CD8-positive, alpha-beta memory T cell (primary cell): ENCODE measurements around the gene HOXD11. TPM values are rescaled to one million over a fixed set of nuclear protein-coding genes. Genes with fewer than 3 reads are reported as not detected.

Source experiments
- CTCF ChIA-PET: fragments of 350-600 bp; sonication (Branson Sonifier 250); formaldehyde crosslinking; loops from one replicate; lab custom pipeline; 2021; ENCODE audit warnings: antibody characterized with exemption; lab: Charles Lee
- POLR2A ChIA-PET: fragments of 350-600 bp; sonication (Branson Sonifier 250); formaldehyde crosslinking; loops from one replicate; lab custom pipeline; 2021; ENCODE audit warnings: antibody characterized with exemption; lab: Charles Lee
- DNase-seq, 5 donors: peaks; one replicate each; pipeline versions ENCODE4 v3.0.0 to v3.0.0-alpha.2; 2020 to 2022; ENCODE audit warnings: mixed read lengths in 1 of 5
- H3K27ac ChIP-seq: one replicate; pipeline ENCODE4 v1.7.0; 2013; ENCODE audit warnings: low read depth, mild to moderate bottlenecking, low read length, moderate library complexity
- H3K27me3 ChIP-seq: 2 replicates; pipeline ENCODE4 v1.7.0; 2013; ENCODE audit warnings: low read length, mild to moderate bottlenecking; ENCODE audit not compliant: insufficient read depth, poor library complexity, severe bottlenecking
- H3K36me3 ChIP-seq: 2 replicates; pipeline ENCODE4 v1.7.0; 2013; ENCODE audit warnings: mild to moderate bottlenecking, low read length, moderate library complexity; ENCODE audit not compliant: insufficient read depth
- H3K4me1 ChIP-seq: 2 replicates; pipeline ENCODE4 v1.7.0; 2013; ENCODE audit warnings: mild to moderate bottlenecking, low read length, moderate library complexity; ENCODE audit not compliant: insufficient read depth
- H3K4me3 ChIP-seq: 2 replicates; pipeline ENCODE4 v1.7.0; 2013; ENCODE audit warnings: mild to moderate bottlenecking, low read length
- H3K9me3 ChIP-seq: 2 replicates; pipeline ENCODE4 v1.7.0; 2013; ENCODE audit warnings: mild to moderate bottlenecking, low read length
- H3K27ac Mint-ChIP-seq, 8 donors: one replicate each; pipeline ENCODE4 v1.8.0; 2020 to 2021; ENCODE audit warnings: mixed read lengths in 8 of 8, mild to moderate bottlenecking in 6 of 8, inconsistent platforms in 3 of 8, moderate library complexity in 3 of 8
- H3K27me3 Mint-ChIP-seq, 2 donors: one replicate each; pipeline ENCODE4 v1.8.0; 2020 to 2021; ENCODE audit warnings: mixed read lengths in 2 of 2, mild to moderate bottlenecking in 1 of 2, moderate library complexity in 1 of 2
- H3K36me3 Mint-ChIP-seq, 3 donors: one replicate each; pipeline ENCODE4 v1.8.0; 2020 to 2021; ENCODE audit warnings: mixed read lengths in 3 of 3, inconsistent platforms in 1 of 3, mild to moderate bottlenecking in 1 of 3
- H3K4me1 Mint-ChIP-seq, 3 donors: one replicate each; pipeline ENCODE4 v1.8.0; 2020 to 2021; ENCODE audit warnings: mixed read lengths in 3 of 3, inconsistent platforms in 1 of 3, mild to moderate bottlenecking in 1 of 3
- H3K4me3 Mint-ChIP-seq, 7 donors: one replicate each; pipeline ENCODE4 v1.8.0; 2020 to 2021; ENCODE audit warnings: mixed read lengths in 7 of 7, mild to moderate bottlenecking in 6 of 7, moderate library complexity in 4 of 7, inconsistent platforms in 2 of 7
- H3K9me3 Mint-ChIP-seq, 5 donors: one replicate each; pipeline ENCODE4 v1.8.0; 2020 to 2022; ENCODE audit warnings: mixed read lengths in 5 of 5, mild to moderate bottlenecking in 3 of 5, moderate library complexity in 2 of 5, inconsistent platforms in 1 of 5
- polyA plus RNA-seq: library from polyadenylated mRNA; unstranded; fragments of 300-500 nt; fragmentation: Illumina TruSeq; gene quantifications from one replicate; pipeline ENCODE4 v1.2.3, GENCODE V29; 2021
- total RNA-seq, 2 experiments: library from RNA; stranded (reverse); gene quantifications; one replicate each; pipeline ENCODE4 v1.2.3, GENCODE V29; 2021

HOXD11 gene
- total RNA-seq (not detected), polyA plus RNA-seq (not detected)

- DNase-seq, result no peak
- Histone ChIP-seq H3K27me3 (peaks cover 78% of the 10 kb centered on the region), H3K9me3 (no peaks in the 10 kb centered on the region), H3K27ac (no peak within 1 kb of the TSS), H3K4me3 (no peak within 1 kb of the TSS), H3K4me1 (no peaks in the 10 kb centered on the region), H3K36me3 (no peaks in the 10 kb centered on the region)
- peaks cover 0 to 30% (median 8%) of the 10 kb centered on the region in 5 donors for H3K9me3 Mint-ChIP-seq
- H3K4me1 Mint-ChIP-seq, result peaks cover 18 to 31% (median 25%) of the 10 kb centered on the region in 3 donors
- POLR2A ChIA-PET, result no interaction called here
- H3K36me3 Mint-ChIP-seq, result no peaks in the 10 kb centered on the region
- H3K27me3 Mint-ChIP-seq, result peaks cover 82 to 89% of the 10 kb centered on the region in 2 donors
- peak within 1 kb of the TSS in 4 of 8 donors; percentile 70 to 89 (median 81) for H3K27ac Mint-ChIP-seq
- CTCF ChIA-PET, result no interaction called here
- peak within 1 kb of the TSS; percentile 32 to 78 (median 58) for H3K4me3 Mint-ChIP-seq
Observed at GRCh38 chr2:176106581-176107539, at the start of gene HOXD11. TSS of gene HOXD11 (plus strand) at chr2:176107280. CDS start at chr2:176107356, 76 bp downstream.

DNA sequence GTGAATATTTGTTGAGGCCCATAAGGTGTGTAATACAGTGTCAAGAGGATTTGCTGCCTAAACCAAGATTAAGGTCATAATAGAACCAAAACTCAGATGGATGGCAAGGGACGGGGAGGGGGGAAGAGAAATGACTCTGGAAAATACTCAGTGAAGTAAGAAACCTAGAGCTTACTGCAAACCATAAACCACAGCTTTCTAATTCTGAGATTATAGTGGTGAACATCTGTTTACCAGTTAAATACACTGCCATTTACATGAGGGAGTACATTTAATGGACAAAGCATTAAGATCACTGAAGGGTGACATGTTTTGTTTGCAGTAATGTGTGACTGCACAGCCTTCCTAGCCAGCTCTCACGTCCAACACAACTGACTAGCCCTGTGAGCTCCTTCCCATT lies 43.1 kb upstream of the HOXD11 start:
- Histone ChIP-seq H3K4me3 (no peak overlapping the region), H3K36me3 (no peaks in the 10 kb centered on the region), H3K9me3 (no peaks in the 10 kb centered on the region), H3K4me1 (no peaks in the 10 kb centered on the region), H3K27ac (no peak overlapping the region), H3K27me3 (peaks cover 23% of the 10 kb centered on the region)
- CTCF ChIA-PET, result no interaction called here
- peaks cover 41 to 72% of the 10 kb centered on the region in 2 donors for H3K27me3 Mint-ChIP-seq
- POLR2A ChIA-PET, result no interaction called here
- no peak overlapping the region for H3K27ac Mint-ChIP-seq
- no peak overlapping the region for H3K4me3 Mint-ChIP-seq
- H3K9me3 Mint-ChIP-seq, result peaks cover 0 to 2% (median 0%) of the 10 kb centered on the region in 5 donors
- peaks cover 0 to 17% (median 5%) of the 10 kb centered on the region in 3 donors for H3K4me1 Mint-ChIP-seq
- H3K36me3 Mint-ChIP-seq, result no peaks in the 10 kb centered on the region
- DNase-seq, result no peak

DNA sequence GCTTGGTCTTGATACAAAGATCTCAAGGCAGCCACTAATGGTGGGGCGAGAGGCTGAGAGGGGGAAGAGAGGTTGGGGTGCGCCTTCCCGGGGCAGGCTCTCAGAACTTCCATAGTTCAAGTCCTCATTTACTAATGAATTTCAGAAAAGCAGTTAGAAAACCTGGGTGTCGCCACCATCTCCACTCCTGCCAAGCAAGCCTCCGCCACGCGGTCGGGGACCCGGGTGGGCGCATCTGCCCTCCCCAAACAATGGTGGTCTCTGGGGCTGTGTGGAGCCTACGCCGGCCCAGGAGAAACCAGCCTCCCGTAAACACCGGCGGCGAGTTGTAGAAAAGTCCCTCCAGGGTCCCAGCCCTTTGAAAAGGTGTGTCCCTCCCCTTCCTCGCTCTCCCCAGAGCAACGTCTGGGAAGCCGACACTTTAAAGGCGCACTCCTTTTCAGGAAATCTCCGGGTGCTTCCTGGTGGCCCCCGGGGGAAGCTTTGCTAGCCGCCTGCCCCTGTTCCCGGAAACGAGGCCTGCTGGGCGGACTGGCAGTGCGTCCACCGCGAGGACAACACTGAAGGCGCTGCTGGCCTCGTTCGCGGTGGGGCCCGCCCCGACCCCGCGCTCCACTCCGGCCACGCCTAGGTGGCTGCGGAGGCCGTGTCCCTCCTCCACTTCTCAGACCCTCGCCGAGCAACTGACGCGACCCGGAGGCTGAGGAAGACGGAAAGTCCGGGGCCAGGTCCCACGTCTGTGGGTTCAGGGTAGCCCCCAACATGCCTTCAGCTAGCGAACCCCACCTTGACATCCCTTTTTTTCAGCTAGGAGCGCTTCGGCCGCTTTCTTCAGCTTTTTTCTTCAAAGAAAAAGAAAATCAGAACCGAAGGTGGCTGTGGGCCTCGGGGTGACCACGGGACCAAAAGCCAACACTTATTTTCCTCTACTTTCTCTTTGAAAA lies 40.2 kb upstream of the HOXD11 start:
- H3K36me3 Mint-ChIP-seq, result no peaks in the 10 kb centered on the region
- H3K27ac ChIP-seq, result no peak overlapping the region
- DNase-seq, result no peak
- H3K4me1 ChIP-seq, result no peaks in the 10 kb centered on the region
- no peak overlapping the region for H3K4me3 ChIP-seq
- H3K27me3 Mint-ChIP-seq, result peaks cover 68 to 85% of the 10 kb centered on the region in 2 donors
- H3K4me3 Mint-ChIP-seq, result peak overlapping the region in 1 of 7 donors; percentile 37
- peaks cover 0 to 17% (median 5%) of the 10 kb centered on the region in 3 donors for H3K4me1 Mint-ChIP-seq
- CTCF ChIA-PET, result no interaction called here
- H3K27me3 ChIP-seq, result peaks cover 39% of the 10 kb centered on the region
- no peaks in the 10 kb centered on the region for H3K36me3 ChIP-seq
- H3K9me3 ChIP-seq, result no peaks in the 10 kb centered on the region
- POLR2A ChIA-PET, result no interaction called here
- peaks cover 0 to 4% (median 0%) of the 10 kb centered on the region in 5 donors for H3K9me3 Mint-ChIP-seq
- H3K27ac Mint-ChIP-seq, result peak overlapping the region in 1 of 8 donors; percentile 39

DNA sequence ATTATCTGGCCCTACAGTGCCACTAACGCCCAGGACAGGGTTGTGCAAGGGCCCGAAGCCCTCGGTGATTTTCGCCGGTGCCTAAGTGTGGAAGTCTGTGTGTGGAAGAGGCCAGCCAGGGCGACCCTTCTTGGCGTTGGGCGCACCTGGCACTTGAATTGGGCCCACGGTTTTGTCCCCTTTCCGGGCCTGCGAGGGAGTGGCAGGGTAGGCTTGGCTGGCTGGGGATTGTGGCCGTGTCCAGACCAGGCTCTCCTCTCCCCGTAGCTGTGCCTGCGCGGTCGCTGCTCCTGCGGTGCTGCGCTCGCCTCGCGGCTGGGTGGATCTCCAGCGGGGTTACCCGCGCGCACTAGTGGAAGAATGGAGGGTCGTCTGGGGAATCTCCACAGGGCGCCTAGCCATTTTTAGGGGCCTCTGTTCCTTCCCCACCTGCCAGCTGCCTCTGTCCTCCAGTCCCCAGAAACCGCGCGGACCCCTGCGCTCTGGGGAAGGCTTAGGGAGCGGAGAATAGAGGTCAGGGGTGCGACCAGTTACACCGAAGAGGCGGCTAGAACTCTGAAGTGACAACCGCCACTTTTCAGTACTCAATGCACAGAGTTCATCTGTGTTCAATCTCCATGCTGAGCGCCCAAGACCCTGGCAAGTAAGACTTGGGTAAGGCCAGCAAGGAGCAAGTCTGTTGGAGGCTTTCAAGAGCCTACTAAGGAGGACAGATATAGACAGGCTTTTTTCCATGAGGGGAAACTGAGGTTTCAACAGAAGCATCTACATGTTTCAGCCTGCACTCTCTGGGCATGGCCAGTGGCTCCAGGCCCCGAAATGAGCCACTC lies 39.3 kb upstream of the HOXD11 start:
- Histone ChIP-seq H3K27me3 (peaks cover 46% of the 10 kb centered on the region), H3K4me1 (no peaks in the 10 kb centered on the region), H3K9me3 (no peaks in the 10 kb centered on the region), H3K4me3 (no peak overlapping the region), H3K36me3 (no peaks in the 10 kb centered on the region), H3K27ac (no peak overlapping the region)
- POLR2A ChIA-PET, result no interaction called here
- Mint-ChIP-seq H3K27me3 (peaks cover 75 to 85% of the 10 kb centered on the region in 2 donors), H3K9me3 (peaks cover 0 to 4% (median 0%) of the 10 kb centered on the region in 5 donors), H3K4me3 (peak overlapping the region in 2 of 7 donors; percentile 5 to 37), H3K36me3 (no peaks in the 10 kb centered on the region), H3K4me1 (peaks cover 0 to 17% (median 9%) of the 10 kb centered on the region in 3 donors), H3K27ac (no peak overlapping the region)
- DNase-seq, result no peak
- CTCF ChIA-PET, result no interaction called here

DNA sequence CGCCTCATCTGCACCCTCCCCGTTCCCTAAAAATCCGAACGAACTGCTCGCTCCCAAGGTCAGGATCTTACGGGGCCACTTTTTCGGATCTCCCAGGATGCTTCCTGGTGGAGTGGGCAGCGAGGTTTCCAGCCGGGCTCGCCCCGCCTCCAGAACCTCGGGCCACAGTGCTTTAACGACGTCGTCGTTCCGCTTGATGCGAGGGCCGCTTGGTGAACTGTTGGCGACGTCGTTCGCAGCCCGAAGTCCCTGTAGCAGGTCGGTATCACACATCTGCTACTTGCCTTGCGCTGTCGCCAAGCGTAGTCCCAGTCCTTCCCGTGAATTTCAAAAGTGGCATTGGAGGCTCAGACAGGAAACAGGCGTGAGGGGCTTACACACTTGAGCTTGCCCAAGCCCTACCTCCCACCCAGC lies 38.7 kb upstream of the HOXD11 start:
- Mint-ChIP-seq H3K36me3 (no peaks in the 10 kb centered on the region), H3K27ac (peak overlapping the region in 1 of 8 donors; percentile 11), H3K4me3 (peak overlapping the region in 1 of 7 donors; percentile 32), H3K9me3 (peaks cover 0 to 4% (median 0%) of the 10 kb centered on the region in 5 donors), H3K27me3 (peaks cover 80 to 86% of the 10 kb centered on the region in 2 donors), H3K4me1 (peaks cover 2 to 17% (median 9%) of the 10 kb centered on the region in 3 donors)
- ChIA-PET CTCF (no interaction called here), POLR2A (no interaction called here)
- Histone ChIP-seq H3K27me3 (peaks cover 52% of the 10 kb centered on the region), H3K4me3 (no peak overlapping the region), H3K4me1 (no peaks in the 10 kb centered on the region), H3K27ac (no peak overlapping the region), H3K9me3 (no peaks in the 10 kb centered on the region), H3K36me3 (no peaks in the 10 kb centered on the region)
- DNase-seq, result no peak

DNA sequence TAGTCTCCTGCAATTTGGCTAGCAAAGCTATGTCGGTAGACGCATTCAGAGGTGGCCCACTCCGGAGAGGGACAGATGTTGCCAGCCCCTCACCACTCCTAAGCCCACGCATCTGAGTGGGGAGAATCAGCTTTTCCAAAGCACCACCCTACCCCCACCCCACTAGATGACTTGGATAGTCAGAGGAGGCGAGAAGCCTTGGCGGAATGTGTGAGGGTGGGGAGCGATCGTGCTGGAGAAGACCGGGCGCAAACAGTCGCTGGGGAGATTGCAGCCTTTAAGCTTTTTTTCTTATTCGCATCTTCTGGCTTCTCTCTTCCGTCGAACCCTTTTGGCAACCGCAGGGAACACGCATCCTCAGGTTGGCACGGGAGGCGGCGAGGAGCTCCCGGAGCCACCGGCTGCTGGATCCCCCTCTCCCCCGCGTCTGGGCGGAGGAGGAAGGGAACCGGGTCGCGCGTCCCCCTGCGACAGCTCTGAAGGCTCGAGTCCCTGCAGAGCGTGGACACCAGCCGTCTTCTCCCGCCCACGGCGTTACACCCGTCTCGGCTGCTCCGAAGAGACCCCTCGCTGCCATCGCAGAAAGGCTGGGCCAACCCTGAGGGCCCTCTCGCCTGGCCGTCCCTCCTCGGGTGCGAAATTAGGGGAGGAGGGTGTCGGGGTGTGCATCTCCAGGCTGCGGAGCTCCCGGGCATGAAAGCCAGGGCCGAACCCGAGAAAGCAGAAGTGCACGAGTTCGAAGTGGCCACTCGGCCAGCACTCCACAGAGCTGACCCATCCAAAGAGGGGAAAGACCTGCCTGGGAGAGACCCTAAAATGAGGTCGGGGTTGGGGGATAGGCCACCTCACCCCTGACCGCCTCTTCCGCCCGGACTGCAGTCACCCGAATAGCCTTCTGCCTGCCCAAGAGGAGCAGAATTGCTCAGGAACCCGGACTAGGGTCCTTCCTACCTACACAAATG lies 35.5 kb upstream of the HOXD11 start:
- Mint-ChIP-seq H3K4me3 (no peak overlapping the region), H3K36me3 (no peaks in the 10 kb centered on the region), H3K9me3 (peaks cover 4 to 17% (median 13%) of the 10 kb centered on the region in 5 donors), H3K27ac (no peak overlapping the region), H3K4me1 (peaks cover 2 to 17% (median 3%) of the 10 kb centered on the region in 3 donors), H3K27me3 (peaks cover 88 to 91% of the 10 kb centered on the region in 2 donors)
- ChIA-PET POLR2A (no interaction called here), CTCF (no interaction called here)
- no peak for DNase-seq
- H3K4me1 ChIP-seq, result no peaks in the 10 kb centered on the region
- no peak overlapping the region for H3K4me3 ChIP-seq
- peaks cover 74% of the 10 kb centered on the region for H3K27me3 ChIP-seq
- no peak overlapping the region for H3K27ac ChIP-seq
- no peaks in the 10 kb centered on the region for H3K36me3 ChIP-seq
- no peaks in the 10 kb centered on the region for H3K9me3 ChIP-seq
